Lower lobe of right lung (tissue), 2 donors: ENCODE data around the gene SPP2. TPM values are rescaled to one million over a fixed set of nuclear protein-coding genes. Genes with fewer than 3 reads are reported as not detected.
A peak's percentile ranks its signal among the peaks of the same experiment; 100 is the strongest.

Experiments
- ATAC-seq, 2 donors: fragments of 200-7000 bp; cut with Tn5 transposase; one replicate each; pipeline ENCODE4 v1.9.1; 2020 to 2022; ENCODE audit warnings: mild to moderate bottlenecking in 2 of 2, moderate library complexity in 2 of 2
- DNase-seq: peaks from one replicate; pipeline ENCODE4 v3.0.0-alpha.2; 2020
- H3K27ac ChIP-seq: fragments of 200-600 bp; one replicate; pipeline ENCODE4 v1.8.0; 2022
- H3K27me3 ChIP-seq: fragments of 200-600 bp; one replicate; pipeline ENCODE4 v1.8.0; 2022; ENCODE audit warnings: low read depth
- H3K36me3 ChIP-seq: fragments of 200-600 bp; one replicate; pipeline ENCODE4 v1.8.0; 2022; ENCODE audit warnings: mild to moderate bottlenecking
- H3K4me1 ChIP-seq: fragments of 200-600 bp; one replicate; pipeline ENCODE4 v1.8.0; 2022
- H3K4me3 ChIP-seq: fragments of 200-600 bp; one replicate; pipeline ENCODE4 v1.8.0; 2022; ENCODE audit warnings: mild to moderate bottlenecking
- H3K9me3 ChIP-seq: fragments of 200-600 bp; one replicate; pipeline ENCODE4 v1.8.0; 2022
- intact Hi-C: fragments of 100-400 bp; cut with DNase I; formaldehyde crosslinking; loops from one replicate; pipeline ENCODE4 v1.11.0; 2022
- total RNA-seq: library from RNA; stranded (reverse); fragmentation: NEBNext Ultra II Directional; extraction: Animal tissue kit (Norgen Biotek cat#: 25700); gene quantifications from one replicate; pipeline ENCODE4 v1.2.1, GENCODE V29; 2021
- TF ChIP-seq, protein P1 (sequence below): fragments of 200-600 bp; IDR thresholded peaks from one replicate; pipeline ENCODE4 v1.8.0; 2022; ENCODE audit warnings: antibody characterized with exemption, mild to moderate bottlenecking
- donor health status: DM: no; HTN: yes; CAD: no; lungs with severe emphysema.

Gene SPP2
- total RNA-seq, 1 donor from 2014 or later: not detected

DNA sequence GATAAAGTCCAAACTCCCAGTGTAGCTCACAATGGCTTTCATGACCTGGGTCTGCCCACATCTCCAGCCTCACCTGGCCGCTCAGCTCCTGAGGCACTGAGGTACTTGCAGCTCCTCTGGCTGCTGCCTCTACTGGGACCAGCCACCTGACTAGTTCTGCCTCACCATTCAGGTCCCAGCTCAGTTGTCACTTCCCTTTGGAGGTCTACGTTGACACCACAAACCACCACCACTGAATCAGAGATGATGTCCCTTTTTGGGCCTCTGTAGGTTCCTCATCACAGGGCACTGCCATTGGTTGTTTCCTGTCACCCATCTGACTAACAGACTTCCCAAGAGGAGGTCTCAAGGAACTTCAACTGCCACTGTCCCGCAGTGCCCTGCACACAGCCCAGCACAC lies 21.2 kb downstream of the SPP2 start:
- H3K36me3 ChIP-seq: no peaks in the 10 kb centered on the region
- H3K9me3 ChIP-seq: no peaks in the 10 kb centered on the region
- H3K27me3 ChIP-seq: no peaks in the 10 kb centered on the region
- no peak overlapping the region for H3K27ac ChIP-seq
- H3K4me3 ChIP-seq: no peak overlapping the region
- TF ChIP-seq, protein P1, sequence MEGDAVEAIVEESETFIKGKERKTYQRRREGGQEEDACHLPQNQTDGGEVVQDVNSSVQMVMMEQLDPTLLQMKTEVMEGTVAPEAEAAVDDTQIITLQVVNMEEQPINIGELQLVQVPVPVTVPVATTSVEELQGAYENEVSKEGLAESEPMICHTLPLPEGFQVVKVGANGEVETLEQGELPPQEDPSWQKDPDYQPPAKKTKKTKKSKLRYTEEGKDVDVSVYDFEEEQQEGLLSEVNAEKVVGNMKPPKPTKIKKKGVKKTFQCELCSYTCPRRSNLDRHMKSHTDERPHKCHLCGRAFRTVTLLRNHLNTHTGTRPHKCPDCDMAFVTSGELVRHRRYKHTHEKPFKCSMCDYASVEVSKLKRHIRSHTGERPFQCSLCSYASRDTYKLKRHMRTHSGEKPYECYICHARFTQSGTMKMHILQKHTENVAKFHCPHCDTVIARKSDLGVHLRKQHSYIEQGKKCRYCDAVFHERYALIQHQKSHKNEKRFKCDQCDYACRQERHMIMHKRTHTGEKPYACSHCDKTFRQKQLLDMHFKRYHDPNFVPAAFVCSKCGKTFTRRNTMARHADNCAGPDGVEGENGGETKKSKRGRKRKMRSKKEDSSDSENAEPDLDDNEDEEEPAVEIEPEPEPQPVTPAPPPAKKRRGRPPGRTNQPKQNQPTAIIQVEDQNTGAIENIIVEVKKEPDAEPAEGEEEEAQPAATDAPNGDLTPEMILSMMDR: no peak
- no peaks in the 10 kb centered on the region for H3K4me1 ChIP-seq
- ATAC-seq (no peak), DNase-seq (no peak)
- intact Hi-C loops: no loop called here

DNA sequence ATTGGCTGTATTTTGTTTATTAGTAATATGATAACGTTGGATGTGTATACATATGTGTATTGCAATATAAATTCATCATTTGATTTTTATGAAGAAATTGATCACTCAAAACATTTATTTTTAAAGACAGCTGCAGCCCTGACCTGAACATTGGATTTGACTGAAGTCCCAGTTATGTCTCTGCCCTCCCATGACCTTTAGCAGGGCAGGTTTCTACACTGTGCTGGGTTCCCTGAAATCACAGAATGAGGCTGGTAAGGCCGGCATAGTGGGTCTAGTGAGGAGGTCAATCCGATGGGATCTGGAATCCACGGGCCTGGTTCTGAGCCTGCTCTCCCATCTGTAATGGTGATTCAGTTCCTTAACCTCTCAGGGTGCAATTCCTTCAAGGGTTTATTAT lies 22.0 kb downstream of the SPP2 start:
- ATAC-seq (no peak), DNase-seq (no peak)
- intact Hi-C loops: no loop called here
- Histone ChIP-seq H3K4me3 (no peak overlapping the region), H3K36me3 (no peaks in the 10 kb centered on the region), H3K27ac (no peak overlapping the region), H3K4me1 (no peaks in the 10 kb centered on the region), H3K27me3 (no peaks in the 10 kb centered on the region), H3K9me3 (no peaks in the 10 kb centered on the region)
- TF ChIP-seq, protein P1: no peak

DNA sequence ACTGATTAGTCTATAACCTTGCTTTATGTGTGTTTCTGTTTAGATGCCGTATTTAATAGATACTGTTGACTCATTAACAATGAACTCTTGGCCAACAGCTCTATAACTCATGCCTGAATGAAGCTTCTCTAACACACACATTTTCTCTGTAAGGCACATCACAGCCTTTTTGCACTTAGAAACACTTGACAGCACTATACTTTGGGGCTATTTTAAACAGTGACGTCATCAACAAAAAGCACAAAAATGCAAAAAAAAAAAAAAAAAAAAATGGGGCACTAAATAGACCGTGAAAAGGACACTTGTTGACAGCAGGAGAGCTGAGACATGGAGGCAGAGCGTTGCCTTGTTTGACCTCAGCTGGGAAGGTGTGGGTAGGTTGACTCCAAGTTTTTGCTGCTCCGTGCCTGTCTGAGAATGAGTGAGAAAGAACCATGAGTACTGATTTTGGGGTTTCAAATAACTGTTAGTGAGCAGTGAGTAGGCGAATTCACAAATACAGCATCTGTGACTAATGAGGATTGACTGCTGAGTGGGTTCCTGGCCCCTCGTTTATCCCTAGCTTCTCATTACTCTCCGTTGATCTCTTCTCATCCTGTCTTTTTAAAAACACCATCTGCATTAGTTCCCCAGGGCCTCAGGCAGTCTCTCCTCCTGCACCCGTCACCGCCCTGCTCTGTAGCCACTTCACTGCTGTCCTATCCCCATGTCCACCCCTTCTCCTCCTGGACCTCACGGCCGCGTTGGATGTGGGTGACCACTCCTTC lies 24.4 kb downstream of the SPP2 start:
- H3K27ac ChIP-seq: no peak overlapping the region
- H3K27me3 ChIP-seq: no peaks in the 10 kb centered on the region
- H3K4me1 ChIP-seq: no peaks in the 10 kb centered on the region
- intact Hi-C loops: no loop called here
- H3K9me3 ChIP-seq: no peaks in the 10 kb centered on the region
- H3K36me3 ChIP-seq: no peaks in the 10 kb centered on the region
- TF ChIP-seq, protein P1: no peak
- no peak overlapping the region for H3K4me3 ChIP-seq
- DNase-seq (no peak), ATAC-seq (peak in 1 of 2 donors; percentile 17)

DNA sequence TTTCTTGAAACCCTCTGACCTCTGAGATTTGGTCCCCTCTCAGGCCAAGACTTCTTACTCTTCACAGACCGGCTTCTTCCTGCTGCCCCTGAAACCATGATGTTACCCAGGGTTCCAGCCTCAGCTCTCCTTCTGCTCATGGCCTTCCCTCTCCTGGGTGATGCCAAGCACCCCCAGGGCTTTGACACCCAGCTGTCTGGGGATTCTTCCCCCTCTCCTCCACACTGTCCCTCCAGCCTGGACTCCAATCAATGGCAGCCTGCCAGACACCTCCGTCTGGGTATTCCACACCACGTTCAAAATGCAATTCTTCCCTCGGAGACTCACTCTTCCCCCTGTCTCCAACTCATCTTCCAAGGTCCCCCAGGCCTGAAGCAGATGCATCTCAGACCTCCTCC lies 25.0 kb downstream of the SPP2 start:
- ATAC-seq: peak in 1 of 2 donors; percentile 34
- no peaks in the 10 kb centered on the region for H3K9me3 ChIP-seq
- no peaks in the 10 kb centered on the region for H3K4me1 ChIP-seq
- no peaks in the 10 kb centered on the region for H3K27me3 ChIP-seq
- intact Hi-C loops: no loop called here
- TF ChIP-seq, protein P1: no peak
- no peak overlapping the region for H3K4me3 ChIP-seq
- H3K27ac ChIP-seq: no peak overlapping the region
- DNase-seq: no peak
- no peaks in the 10 kb centered on the region for H3K36me3 ChIP-seq

DNA sequence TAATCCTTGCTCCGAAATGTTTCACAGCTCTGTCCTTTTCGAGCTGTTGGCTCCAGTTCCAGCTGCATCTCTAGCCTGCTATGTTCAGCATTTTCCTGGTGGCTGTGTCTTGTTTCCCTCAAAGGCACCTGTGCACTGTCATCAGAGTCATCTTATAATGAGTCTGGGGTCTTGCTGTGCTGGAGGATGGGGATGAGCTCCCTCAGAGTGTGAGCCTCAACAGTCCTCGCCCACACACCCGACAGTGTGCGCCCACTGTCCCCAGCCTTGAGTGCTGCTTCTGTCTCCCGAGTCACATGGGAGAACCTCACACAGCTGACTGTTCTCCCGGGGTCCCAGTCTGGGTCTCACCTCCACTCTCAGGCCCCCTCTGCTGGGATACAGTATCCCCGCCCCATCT lies 25.4 kb downstream of the SPP2 start:
- H3K9me3 ChIP-seq: no peaks in the 10 kb centered on the region
- DNase-seq (no peak), ATAC-seq (no peak)
- H3K36me3 ChIP-seq: no peaks in the 10 kb centered on the region
- H3K27me3 ChIP-seq: no peaks in the 10 kb centered on the region
- H3K4me3 ChIP-seq: no peak overlapping the region
- intact Hi-C loops: no loop called here
- no peaks in the 10 kb centered on the region for H3K4me1 ChIP-seq
- H3K27ac ChIP-seq: no peak overlapping the region
- TF ChIP-seq, protein P1: no peak
